ENCODE results near the gene EMC1. TPM values are rescaled to one million over a fixed set of nuclear protein-coding genes. Genes with fewer than 3 reads are reported as not detected.
"Not testable (repeated sequence)": the region's sequence is repeated elsewhere in the genome, so short reads cannot be mapped to it uniquely, and the experiment has no call there.

EMC1 gene
- total RNA-seq: 39.4 and 43.3 TPM in 2 replicates

DNA sequence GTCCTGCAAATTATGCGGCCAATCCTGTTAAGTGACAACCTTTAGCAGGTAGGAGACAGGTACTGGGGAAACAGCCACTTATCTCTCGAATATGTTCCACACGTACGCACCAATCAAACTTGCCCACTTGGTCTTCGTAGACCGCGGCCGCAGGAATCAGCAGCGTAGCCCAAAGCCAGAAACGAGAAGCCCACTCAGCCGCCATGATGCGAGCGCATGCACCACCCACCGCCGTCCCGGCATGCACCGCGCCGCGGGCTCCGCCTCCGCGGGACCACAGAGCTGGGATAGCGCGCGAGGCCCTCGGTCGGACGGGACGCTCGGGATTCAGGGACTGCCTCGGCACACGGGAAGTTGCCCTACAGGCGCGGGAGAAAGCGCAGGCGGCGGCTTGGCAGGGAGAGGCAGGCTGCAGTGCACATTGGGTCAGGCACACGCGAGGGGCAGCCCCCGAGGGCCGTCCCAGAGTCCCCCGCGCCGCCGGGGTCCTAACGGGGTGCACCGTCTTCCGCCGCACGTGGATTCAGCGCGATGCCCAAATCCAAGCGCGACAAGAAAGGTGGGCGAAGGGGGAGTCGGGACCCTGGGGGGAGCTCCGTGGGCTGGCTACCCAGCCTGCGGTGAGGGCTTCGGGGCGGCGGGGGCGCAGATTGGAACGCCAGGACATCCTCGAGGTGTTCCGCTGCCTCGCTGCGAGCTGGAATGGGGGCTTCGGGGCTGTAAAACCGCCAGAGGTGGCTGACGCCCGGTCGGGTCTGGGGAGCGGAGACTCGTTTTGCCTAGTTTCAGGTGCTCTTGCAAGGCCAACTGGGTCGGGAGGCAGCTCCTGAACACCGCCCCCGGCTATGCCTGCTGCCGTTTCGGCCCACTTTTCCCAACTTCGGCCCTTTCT lies at the start of gene EMC1, which contains the start of gene MRTO4:
Gene EMC1 (minus strand): TSS at position 220 of the 892 bp plus-strand sequence. CDS start 15 bp downstream, at position 205.
Gene MRTO4 (plus strand): TSS at position 501 of the 892 bp plus-strand sequence. CDS start 31 bp downstream, at position 532.
- peak; percentile 83 to 86 for DNase-seq (ENCODE audit: low read depth in 2 of 2)

DNA sequence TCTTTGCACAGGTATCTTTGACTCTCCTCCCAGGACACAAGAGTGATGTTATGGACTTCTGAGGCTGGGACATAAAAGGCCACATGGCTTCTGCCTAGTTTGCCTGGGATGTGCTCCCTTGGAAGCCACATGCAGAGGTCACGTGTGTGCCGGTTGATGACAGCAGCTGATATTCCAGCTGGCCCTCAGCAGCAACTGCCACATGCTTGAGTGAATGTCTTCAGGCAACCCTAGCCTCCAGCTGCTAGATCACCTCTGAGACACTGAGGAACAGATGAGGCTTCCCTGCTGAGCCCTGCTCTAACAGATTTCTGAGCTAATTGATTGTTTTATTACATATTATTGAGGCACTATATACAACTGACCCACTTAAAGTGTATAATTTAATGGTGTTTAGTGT lies 48.9 kb upstream of the EMC1 start:
- no peak for DNase-seq (ENCODE audit: low read depth in 2 of 2)

- DNase-seq (ENCODE audit: low read depth in 2 of 2): no peak
Measured at GRCh38 chr1:19294638-19295037, 43.3 kb upstream of the EMC1 start.

- DNase-seq (ENCODE audit: low read depth in 2 of 2): no peak
Measured at GRCh38 chr1:19289244-19289643, 37.9 kb upstream of the EMC1 start.

GRCh38 chr1:19288324-19289241 lies 37.3 kb upstream of the EMC1 start, which contains the start of gene AKR7A3:
AKR7A3 (minus strand) TSS chr1:19288770; CDS start chr1:19288709, 61 bp downstream.
- DNase-seq (ENCODE audit: low read depth in 2 of 2): peak; percentile 14 to 17

DNA sequence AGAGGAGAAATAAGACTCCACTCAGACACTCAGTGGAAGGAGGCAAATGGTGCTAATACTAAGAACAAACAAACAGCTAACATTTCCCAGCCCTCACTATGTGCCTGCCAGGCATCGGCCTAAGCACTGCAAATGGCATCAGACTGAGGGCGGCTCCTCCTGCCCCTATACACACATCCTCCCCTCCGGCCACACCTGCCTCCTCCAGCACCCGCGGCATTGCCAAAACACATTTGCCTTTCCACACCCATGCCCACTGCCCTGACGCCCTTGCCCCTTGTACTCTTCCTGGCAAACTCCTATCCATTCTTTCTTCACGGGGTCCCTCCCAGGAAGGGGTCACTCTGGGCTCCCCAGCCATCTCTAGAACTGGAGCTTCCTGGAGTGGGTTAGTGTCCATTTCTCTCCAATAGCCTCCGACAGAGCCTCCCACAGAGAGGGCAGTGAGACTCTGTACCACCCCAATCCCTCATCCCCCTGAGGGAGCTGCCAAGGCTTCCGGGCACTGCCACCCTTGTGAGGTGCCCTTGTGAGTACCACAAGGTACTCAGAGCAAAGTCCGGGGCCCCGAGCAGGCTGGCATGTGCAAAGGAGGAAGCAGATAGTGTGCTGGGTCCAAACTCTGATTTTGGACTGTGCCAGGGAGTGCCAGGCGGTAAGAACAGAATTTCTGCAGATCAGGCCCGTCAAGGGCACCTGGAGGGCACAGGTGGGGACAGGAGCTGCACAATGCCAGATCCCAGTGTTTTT lies 36.3 kb upstream of the EMC1 start:
- DNase-seq (ENCODE audit: low read depth in 2 of 2): no peak

DNA sequence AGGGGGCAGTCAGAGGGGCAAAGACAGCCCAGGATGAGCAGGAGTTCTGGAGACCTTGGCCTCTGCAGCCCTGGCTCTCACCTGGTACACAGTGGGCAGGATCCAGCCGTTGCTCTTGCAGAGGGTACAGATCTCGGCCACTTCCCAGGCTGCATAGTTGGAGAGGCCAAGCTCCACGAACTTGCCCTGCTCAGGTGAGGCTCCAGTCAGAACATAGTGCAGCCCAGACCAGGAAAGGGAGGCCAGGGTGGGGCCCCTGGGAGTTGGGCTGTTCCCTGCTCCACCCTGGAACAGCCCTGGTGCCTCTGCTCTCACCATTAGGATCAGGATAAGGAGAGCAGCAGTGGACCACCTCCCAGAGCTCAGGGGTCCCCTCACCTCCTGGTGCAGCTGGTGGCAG lies 34.5 kb upstream of the EMC1 start:
- DNase-seq (ENCODE audit: low read depth in 2 of 2): not testable (repeated sequence)

DNA sequence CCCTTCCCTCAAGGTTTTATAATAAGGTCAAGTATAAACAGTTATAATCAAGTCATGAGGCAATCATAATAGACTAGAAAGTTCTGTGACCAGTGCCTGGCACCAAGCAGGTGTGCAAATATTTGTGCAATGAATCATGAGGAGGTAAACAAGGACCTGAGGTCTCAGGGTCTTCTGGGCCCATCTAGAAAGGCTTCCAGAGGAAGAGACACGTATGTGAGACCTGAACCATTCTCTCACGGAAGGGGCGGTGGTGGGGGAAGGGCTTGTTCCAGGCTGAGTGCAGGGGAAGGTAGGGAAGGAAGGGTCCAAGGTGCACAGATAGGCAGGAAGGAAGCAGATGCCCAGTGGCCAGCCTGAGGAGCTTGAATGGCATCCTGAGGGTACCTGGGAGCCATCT lies 34.0 kb upstream of the EMC1 start:
- DNase-seq (ENCODE audit: low read depth in 2 of 2): not testable (repeated sequence)

DNA sequence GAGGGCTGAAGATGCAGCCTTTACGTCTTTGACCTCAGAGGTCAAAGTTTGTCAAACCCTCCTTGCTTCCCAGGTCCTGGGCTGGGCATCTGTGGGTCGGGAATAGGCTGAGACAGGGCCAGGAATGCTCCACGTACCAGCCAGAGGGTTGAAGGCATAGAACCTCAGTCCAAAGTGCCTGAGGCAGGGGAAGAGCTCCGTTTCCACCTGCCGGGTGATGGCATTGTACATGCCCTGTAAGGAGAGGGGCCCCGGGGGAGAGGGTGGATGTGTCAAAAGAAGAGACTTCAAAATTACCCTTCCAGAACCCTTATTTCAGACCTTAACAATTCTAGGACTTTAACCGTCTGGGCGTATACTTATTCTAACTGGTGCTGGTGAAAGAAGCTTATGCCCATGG lies 33.6 kb upstream of the EMC1 start:
- no peak for DNase-seq (ENCODE audit: low read depth in 2 of 2)

DNA sequence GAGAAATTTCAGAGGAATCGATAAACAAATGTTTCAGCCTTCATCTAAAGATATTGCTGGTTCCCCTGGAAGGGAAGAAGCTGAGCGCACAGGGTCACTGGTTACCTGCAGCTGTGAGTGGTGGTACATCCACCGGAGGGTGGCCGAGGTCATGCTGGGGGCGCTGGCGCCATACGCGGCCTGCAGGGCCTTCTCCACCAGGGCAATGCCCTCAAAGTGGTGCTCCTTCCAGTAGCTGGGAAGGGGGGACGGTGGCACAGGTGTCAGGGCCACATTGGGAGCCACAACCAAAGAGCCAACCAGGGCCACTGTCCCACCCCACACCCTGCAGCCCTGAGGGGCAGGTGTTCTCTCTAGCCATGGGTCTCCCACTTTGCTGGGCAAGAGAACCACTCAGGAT lies 32.6 kb upstream of the EMC1 start:
- no peak for DNase-seq (ENCODE audit: low read depth in 2 of 2)

DNA sequence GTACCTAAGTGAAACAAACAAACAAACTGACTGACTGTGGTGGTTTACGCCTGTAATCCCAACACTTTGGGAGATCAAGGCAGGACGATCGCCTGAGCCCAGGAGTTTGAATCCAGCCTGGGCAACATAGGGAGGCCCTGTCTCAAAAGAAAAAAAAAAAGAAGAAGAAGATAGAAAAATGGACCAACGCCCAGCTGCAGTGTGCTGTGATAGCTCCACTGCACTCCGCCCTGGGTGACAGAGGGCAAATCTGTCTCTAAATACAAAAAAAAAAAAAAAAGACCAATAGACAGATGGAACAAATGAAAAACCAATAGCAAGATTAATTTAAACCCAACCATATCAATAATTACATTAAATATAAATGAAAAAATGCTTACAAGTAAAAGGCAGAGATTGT lies 23.3 kb upstream of the EMC1 start:
- no peak for DNase-seq (ENCODE audit: low read depth in 2 of 2)

GRCh38 chr1:19273844-19274531 lies 22.7 kb upstream of the EMC1 start:
- DNase-seq (ENCODE audit: low read depth in 2 of 2): not testable (repeated sequence)

- no peak for DNase-seq (ENCODE audit: low read depth in 2 of 2)
Measured at GRCh38 chr1:19273106-19273843, 22.0 kb upstream of the EMC1 start.

GRCh38 chr1:19272064-19272463 lies 20.7 kb upstream of the EMC1 start:
- no peak for DNase-seq (ENCODE audit: low read depth in 2 of 2)

DNA sequence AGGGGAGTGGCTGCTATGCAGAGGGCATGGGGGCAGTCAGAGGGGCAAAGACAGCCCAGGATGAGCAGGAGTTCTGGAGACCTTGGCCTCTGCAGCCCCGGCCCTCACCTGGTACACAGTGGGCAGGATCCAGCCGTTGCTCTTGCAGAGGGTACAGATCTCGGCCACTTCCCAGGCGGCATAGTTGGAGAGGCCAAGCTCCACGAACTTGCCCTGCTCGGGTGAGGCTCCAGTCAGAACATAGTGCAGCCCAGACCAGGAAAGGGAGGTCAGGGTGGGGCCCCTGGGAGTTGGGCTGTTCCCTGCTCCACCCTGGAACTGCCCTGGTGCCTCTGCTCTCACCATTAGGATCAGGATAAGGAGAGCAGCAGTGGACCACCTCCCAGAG lies 19.0 kb upstream of the EMC1 start:
- not testable (repeated sequence) for DNase-seq (ENCODE audit: low read depth in 2 of 2)

DNA sequence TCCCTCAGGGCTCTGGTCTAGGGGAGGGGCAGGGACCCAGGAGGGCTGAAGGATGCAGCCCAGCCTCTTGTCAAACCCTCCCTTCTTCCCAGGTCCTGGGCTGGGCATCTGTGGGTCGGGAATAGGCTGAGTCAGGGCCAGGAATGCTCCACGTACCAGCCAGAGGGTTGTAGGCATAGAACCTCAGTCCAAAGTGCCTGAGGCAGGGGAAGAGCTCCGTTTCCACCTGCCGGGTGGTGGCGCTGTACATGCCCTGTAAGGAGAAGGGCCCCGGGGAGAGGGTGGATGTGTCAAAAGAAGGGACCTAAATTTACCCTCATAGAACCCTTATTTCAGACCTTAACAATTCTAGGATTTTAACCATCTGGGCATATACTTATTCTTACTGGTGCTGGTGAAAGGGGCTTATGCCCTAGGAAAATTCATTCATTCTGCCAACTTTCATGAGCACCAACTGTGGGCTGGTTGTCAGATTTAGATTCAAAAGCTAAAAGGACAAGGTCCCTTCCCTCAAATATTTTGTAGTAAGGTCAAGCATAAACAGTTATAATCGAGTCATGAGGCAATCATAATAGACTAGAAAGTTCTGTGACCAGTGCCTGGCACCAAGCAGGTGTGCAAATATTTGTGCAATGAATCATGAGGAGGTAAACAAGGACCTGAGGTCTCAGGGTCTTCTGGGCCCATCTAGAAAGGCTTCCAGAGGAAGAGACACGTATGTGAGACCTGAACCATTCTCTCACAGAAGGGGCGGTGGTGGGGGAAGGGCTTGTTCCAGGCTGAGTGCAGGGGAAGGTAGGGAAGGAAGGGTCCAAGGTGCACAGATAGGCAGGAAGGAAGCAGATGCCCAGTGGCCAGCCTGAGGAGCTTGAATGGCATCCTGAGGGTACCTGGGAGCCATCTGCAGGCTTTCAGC lies 18.4 kb upstream of the EMC1 start:
- DNase-seq (ENCODE audit: low read depth in 2 of 2): peak in 1 of 2 donors; percentile 25

DNA sequence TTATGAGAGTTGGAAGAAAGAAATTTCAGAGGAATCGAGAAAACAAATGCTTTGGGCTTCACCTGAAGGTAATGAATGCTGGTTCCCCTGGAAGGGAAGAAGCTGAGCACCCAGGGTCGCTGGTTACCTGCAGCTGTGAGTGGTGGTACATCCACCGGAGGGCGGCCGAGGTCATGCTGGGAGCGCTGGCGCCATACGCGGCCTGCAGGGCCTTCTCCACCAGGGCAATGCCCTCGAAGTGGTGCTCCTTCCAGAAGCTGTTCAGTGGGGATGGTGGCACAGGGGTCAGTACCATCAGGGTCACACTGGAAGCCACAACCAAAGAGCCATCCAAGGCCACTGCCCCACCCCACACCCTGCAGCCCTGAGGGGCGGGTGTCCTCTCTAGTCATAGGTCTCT lies 17.1 kb upstream of the EMC1 start:
- DNase-seq (ENCODE audit: low read depth in 2 of 2): no peak

GRCh38 chr1:19262744-19263143 lies 11.4 kb upstream of the EMC1 start:
- no peak for DNase-seq (ENCODE audit: low read depth in 2 of 2)

GRCh38 chr1:19262047-19262446 lies 10.7 kb upstream of the EMC1 start:
- no peak for DNase-seq (ENCODE audit: low read depth in 2 of 2)

Data from lung microvascular endothelial cell (primary cell).